Activated T-helper 1 cell treated with Interleukin-2 at 50 U/mL for 16 hours (primary cell): ENCODE results near the gene MPST.

Experiments
- DNase-seq: peaks from one replicate; pipeline ENCODE4 v3.0.0-alpha.2; 2020; ENCODE audit warnings: low read depth

The MPST gene

DNA sequence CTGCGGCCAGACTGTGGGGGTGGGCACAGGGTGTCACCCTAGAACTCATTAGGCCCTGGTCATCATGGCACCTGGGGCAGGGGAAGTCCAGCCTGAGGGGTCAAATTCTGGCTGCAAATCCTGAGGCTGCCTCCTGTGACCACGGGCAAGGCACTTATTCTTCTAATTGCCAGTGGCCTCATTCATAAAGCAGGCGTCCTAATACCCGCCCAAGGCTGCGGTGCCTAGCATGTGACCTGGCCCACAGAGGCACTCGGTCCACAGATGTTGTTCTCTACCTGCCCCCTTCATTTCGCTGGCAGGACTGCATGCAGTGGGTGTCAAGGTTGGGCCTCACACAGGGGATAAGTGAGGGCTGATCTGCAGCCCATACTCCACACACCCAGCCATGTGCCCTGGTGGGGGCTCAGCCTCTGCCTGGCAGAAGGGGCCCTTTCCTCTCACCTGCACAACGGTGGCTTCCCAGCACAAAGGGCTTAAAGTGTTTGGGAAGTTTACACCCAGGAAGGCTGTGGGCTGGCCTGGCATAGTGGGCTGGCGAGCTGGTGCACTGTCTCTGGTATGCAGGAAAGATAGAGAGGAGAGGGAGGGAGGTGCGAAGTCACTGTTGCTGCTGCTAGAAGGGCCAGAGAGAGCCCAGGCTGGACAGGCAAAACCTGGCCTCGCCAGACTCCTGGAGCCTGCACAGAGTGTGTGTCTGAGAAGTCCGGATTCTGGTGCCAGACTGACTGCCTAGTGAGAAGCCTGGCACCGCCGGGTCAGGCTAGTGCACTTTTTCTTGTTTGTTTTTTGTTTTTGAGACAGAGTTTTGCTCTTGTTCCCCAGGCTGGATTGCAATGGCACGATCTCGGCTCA lies 3.2 kb downstream of the MPST start:
- no peak for DNase-seq

DNA sequence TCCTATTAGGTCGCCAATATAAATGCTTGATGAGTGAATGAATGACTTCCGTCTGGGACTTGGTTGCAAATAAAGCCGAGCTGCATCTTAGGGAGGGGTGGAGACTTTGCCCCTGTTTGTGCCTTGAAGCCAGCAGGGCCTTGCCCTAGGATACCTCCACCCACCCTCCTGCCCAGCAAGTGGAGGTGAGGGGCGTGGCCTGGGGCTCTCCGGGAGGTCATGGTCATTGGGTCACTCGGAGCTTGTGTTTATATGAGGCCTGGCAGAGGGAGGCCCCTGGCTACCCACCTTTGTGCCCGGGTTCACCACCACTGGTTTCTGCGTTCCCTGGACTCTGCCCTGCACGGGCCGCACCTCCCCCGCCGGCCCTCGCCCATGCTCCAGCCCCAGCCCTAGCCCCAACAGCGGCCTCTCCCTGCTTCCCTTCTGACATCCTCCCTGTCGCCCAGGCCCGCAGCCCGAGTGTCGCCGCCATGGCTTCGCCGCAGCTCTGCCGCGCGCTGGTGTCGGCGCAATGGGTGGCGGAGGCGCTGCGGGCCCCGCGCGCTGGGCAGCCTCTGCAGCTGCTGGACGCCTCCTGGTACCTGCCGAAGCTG lies 4.3 kb downstream of the MPST start:
- DNase-seq, result no peak

DNA sequence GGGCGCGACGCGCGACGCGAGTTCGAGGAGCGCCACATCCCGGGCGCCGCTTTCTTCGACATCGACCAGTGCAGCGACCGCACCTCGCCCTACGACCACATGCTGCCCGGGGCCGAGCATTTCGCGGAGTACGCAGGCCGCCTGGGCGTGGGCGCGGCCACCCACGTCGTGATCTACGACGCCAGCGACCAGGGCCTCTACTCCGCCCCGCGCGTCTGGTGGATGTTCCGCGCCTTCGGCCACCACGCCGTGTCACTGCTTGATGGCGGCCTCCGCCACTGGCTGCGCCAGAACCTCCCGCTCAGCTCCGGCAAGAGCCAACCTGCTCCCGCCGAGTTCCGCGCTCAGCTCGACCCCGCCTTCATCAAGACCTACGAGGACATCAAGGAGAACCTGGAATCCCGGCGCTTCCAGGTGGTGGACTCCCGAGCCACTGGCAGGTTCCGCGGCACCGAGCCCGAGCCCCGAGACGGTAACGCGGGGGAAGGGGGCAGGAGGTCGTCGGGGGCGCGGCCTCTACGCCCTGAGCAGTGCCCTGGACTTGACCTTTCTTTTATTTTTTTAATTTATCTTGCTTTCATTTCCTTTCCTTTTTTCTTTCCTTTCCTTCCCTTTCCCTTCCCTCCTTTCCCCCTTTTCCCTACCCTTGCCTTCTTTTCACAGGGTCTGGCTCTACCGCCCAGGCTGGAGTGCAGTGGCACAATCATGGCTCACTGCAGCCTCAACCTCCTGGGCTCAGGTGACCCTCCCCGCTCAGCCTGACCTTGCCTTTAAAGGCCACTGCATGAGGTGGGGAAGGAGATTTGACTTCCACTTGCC lies 5.0 kb downstream of the MPST start:
- DNase-seq, result no peak

DNA sequence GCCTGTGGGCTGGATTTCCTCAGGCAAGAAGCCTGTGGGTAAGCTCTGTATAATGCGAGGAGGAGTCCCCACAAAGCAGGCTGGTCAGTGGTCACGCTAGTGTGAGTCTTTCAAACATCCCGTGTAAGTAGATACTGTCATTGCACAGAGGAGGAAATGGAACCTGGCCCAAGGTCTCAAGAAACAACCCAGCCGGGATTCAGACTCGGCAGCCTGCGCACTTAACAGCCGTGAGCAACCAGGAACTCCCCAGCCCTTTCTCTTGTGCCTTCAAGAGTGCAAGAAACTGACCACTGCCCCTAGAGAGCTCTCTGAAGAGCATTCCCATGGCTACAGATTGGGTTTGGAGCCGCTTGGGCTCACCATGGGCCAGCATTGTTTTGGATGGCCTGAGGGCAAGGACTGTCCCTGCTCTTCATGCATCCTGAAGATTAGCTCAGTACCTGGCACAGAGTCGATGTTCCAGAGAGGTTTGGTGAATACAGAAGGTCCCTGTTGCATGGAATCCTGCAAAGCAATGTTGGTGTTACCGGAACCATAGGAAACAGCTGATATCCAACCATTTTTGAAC lies 6.0 kb downstream of the MPST start:
- DNase-seq, result no peak

DNA sequence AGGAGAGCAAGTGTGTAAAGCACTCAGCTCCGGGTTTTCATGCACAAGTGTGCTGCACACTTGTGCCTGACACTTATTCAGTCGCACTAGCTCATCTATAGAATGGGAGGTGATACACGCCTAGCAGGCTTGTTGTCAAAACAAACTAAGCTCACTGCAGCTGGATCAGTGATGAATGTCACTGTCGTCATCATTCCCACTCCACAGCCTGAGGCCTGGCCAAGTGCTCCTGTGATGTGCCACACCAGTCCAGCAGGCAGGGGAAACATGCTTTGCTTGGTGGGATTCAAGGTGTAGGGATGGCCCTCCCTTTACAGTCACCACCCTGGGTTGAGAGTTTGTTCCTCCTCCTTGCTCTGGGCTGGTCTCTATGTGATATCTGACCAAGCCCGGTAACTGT lies 6.8 kb downstream of the MPST start:
- DNase-seq, result no peak

DNA sequence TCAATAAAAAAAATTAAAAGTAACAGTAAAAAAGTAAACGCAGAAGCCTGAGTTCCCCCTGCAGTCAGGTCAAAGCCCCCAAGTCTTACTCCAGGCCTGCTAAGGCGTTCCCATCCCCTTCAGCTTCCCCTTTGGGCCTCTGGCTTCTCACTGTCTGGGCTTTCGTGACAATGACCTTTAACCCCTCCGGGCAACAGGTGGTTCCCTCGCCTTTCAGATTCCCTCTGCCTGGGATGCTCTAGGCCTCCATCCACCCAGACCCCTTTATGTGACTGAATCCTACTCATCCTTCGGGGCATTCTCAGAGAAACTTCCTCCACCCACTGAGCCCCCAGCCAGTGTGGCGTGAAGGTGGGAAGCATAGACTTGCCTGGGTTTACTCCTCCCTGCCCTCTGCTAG lies 8.0 kb downstream of the MPST start:
- no peak for DNase-seq

DNA sequence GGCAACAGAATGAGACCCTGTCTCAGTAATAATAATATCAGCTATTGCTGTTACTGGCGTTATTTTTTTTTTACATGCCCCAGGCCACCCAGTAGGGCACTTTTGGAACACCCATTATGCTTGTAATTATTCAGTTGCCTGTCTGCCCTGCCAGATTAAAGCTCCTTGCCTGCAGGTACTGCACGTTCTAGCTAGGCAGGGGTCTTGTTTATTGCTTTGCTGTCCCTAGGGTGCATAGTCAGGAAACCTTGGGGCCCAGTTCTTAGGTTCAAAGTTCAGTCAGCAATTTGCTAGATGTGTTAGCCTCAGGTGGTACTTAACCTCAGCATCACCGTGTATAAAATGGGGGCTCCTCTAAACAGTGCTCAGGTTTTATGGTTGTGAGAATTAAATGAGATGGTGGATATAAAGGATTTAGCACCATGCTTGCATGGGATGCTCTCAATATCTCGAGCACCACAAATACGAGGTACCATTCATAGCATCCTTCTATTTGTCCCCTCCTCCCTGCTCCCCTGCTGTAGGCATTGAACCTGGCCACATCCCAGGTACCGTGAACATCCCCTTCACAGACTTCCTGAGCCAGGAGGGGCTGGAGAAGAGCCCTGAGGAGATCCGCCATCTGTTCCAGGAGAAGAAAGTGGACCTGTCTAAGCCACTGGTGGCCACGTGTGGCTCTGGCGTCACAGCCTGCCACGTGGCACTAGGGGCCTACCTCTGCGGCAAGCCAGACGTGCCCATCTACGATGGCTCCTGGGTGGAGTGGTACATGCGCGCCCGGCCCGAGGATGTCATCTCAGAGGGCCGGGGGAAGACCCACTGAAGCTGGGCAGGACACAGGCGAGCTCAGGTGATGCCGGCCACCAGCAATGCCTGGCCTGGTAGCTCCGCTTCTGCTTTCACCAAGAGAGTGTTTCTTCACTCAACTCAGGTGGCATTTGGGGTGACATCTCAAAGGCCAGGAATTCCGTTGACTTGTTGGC lies 9.4 kb downstream of the MPST start:
- DNase-seq, result no peak

DNA sequence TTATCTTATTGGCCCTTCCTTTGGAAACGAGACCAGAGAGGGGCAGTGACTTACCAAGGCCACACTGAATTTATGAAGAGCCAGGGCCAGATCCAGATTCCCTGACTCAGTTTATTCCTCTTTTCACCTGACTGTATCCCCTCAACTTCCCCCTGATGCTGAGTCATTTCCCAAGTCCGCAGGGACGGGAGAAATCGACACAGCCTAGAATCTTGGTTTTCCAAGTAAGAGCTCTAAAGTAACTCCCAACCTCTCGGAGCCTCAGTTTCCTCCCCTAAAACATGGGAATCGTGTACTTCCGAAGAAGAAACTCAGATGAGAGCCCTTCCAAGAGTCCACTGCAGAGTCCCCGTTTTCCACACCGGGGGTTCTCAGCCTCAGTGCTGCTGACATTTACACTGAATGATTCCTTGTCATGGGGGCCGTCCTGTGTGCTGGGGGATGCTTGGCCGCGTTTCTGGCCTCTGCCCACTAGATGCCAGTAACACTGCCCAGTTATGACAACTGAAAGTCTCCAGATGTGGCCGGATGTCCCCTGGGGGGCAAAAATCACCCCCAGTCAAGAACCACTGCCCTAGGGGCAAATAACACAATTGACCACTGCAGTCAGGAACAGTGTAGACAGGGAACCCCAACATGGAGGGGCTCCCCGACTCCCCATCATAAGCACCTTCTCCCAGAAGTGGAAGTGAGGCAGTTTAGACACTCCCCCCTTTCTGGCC lies 11.2 kb downstream of the MPST start:
- no peak for DNase-seq

- no peak for DNase-seq
These were observed 12.6 kb downstream of the MPST start for GRCh38 chr22:37032134-37032534.

- no peak for DNase-seq
These were observed 13.3 kb downstream of the MPST start for GRCh38 chr22:37032535-37033460.

DNA sequence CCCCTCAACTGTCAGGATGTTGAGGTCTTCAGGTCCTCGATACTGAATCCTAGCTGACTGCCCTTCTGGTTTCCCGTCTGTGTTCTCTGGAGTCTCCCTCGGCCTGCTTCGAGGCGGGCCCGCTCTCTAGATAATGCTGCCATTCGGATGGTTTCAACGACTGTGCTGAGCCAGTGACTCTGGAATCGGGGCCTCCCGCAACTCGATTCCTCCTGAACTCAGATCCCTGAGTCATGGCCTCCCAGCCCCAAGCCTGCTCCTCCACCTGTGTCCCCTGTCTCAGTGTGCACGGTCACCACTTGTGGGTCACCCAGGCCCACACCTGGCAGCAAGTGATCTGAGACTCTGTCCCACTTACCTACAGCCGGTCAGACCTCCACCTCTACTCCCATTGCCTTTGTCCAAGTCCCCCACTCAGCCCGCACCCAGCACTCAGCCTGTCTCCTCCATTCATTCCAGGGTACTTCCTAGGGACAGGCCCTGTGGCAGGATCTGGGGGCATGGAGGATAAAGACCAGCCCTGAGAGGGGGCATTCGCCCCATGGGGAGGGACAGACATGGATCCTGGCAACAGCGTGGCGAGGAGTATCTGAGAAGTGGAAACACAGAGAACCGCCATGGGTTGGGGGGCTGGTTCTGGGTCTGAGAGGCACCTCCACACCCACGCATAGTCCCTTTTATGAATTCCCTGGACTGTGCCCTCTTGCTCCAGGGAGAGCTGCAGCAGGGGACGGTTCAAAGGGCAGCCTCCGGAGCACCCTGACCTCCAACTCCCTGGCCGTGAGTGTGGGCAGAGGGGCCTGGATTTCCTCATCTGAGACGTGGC lies 14.3 kb downstream of the MPST start:
- DNase-seq, result no peak

DNA sequence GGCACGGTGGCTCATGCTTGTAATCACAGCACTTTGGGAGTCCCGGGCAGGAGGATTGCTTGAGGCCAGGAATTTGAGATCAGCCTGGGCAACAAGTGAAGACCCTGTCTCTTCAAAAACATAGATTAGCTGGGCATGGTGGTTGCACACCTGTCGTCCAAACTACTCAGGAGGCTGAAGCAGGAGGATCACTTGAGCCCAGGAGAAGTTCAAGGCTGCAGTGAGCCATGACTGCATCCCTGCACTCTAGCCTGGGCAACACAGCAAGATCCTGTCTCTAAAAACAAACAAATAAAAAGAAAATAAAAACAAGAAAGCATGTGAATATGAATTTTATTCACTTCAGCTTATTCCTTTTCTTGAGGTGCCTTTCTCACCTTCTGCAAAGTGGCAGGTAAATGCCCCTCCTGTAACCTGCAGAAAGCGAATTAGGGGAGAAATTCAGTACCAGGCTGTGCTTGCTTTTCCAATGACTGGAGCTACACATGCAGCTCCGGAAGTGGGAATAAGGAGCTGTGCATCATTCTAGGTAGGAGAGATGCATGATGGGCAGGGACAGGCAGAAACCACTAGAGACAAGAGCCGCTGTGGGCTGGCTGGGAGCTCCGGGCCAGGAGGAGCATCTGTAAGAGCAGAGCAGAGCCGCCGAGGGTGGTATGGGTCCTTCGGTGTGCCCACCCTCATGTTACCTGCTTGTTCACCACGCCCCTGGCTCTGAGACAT lies 17.3 kb downstream of the MPST start:
- no peak for DNase-seq

GRCh38 chr22:37037669-37038068 lies 18.1 kb downstream of the MPST start:
- no peak for DNase-seq

DNA sequence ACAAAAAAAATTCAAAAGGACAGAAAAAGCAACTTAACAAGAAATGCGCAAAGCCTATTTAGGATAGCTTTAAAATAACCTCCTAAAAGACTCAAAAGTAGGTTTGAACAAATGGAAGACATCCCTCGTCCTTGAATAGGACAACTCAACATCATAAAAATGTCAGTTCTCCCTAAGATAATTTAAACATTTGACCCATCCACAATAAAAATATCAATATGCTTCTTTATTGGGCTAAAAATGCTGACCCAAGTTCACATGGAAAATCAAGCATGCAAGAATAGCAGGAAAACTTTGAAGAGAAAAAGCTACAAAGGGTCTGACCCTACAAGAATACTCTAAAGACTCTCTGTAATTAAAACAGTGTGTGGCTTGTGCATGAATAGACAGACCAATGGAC lies 19.9 kb downstream of the MPST start:
- DNase-seq, result no peak

DNA sequence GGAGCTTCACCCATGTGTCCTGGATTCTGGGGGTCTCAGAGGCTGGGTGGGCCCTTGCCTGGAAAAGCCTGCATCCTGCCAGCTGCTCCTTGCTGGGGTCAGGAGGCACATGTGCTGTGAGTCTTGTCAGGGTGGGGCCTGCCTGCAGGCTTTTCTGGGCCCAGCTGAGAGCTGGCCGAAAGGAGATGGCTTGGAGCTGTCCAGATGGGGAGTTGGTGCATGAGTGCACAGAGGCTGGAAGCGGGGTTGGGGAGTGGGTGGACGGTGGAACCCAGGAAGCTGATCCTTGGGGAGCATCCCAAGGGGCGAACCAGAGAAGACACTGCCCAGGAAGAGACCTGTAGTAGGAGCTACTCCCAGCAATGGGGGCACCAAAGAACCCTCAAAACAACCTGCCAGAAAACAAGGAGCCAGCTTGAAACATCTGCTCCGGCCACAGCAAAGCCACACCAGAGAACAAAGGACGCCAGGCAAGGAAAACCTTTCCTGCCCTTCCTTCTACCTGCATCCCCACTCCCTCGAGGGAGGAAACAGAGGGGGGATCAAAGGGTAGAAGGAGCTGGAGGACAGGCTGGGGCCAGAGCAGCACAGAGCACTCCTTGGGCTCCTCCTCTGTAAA lies 23.8 kb downstream of the MPST start:
- no peak for DNase-seq

GRCh38 chr22:37043828-37044538 lies 24.4 kb downstream of the MPST start:
- no peak for DNase-seq
